K562 (cell line): ENCODE results near the gene KDM5A. TPM values are rescaled to one million over a fixed set of nuclear protein-coding genes. Genes with fewer than 3 reads are reported as not detected.

Experiments used
- ATAC-seq: fragments of 200-7000 bp; cut with Tn5 transposase; 3 replicates; pipeline ENCODE4 v1.9.1; 2020; ENCODE audit warnings: moderate library complexity
- Bru-seq: library from RNA; stranded (reverse); fragments of 400-500 nt; gene quantifications from one replicate; lab custom pipeline; 2021; lab: Mats Ljungman, UMichigan
- BruChase-seq, 2 experiments: library from RNA; stranded (reverse); fragments of 400-500 nt; gene quantifications; one replicate each; lab custom pipeline; 2021; lab: Mats Ljungman, UMichigan
- BruUV-seq: library from RNA; stranded (reverse); fragments of 400-500 nt; replicated peaks from 2 replicates; lab custom pipeline; 2021; lab: Mats Ljungman, UMichigan
- CTCF ChIA-PET: fragments of 300-600 bp; formaldehyde crosslinking; extraction: SDS; loops from one replicate; lab custom pipeline; 2021; ENCODE audit warnings: low intra/inter-chr PET ratio; lab: Yijun Ruan, JAX
- POLR2A ChIA-PET: fragments of 300-600, 350-650 bp; sonication (Branson Sonifier 250); formaldehyde crosslinking; extraction: SDS; loops from one replicate; lab custom pipeline; 2021; ENCODE audit warnings: antibody characterized with exemption, inconsistent platforms; lab: Yijun Ruan, JAX
- DNase-seq, 4 experiments: peaks; one replicate each; pipeline versions ENCODE4 v3.0.0 to v3.0.0-alpha.2; 2011 to 2018; ENCODE audit warnings: low spot score in 3 of 4, mixed read lengths in 3 of 4; ENCODE audit errors: extremely low read depth in 1 of 4
- FAIRE-seq: peaks from 2 replicates; lab custom pipeline; 2011; peaks lifted over from hg19 to GRCh38; lab: Jason Lieb, UNC
- H2AFZ ChIP-seq: 2 replicates; pipeline ENCODE4 v1.6.0; 2011; ENCODE audit warnings: low read depth, low read length, control low read depth, inconsistent platforms
- H3K27ac ChIP-seq: fragments of 200-600 bp; 3 replicates; pipeline ENCODE4 v1.8.0; 2011; ENCODE audit warnings: low read depth, mild to moderate bottlenecking, control low read depth, inconsistent platforms, low read length, moderate library complexity, mixed read lengths; ENCODE audit errors: extremely low read depth
- H3K27me3 ChIP-seq, 2 experiments: fragments of 300-600 bp in 1 of 2; 2 replicates in 1 of 2; 3 replicates in 1 of 2; pipeline versions ENCODE4 v1.6.0 to v1.8.0; 2011; ENCODE audit warnings: inconsistent platforms in 2 of 2, low read length in 2 of 2, mild to moderate bottlenecking in 1 of 2, mixed read lengths in 1 of 2, moderate library complexity in 1 of 2; ENCODE audit not compliant: control insufficient read depth in 2 of 2, insufficient read depth in 2 of 2
- H3K36me3 ChIP-seq: fragments of 300-600 bp; 3 replicates; pipeline ENCODE4 v1.8.0; 2011; ENCODE audit warnings: mild to moderate bottlenecking, low read length, inconsistent platforms; ENCODE audit not compliant: control insufficient read depth, insufficient read depth
- H3K4me1 ChIP-seq, 2 experiments: fragments of 200-600 bp in 1 of 2; replicated peaks in 1 of 2; 2 replicates in 1 of 2; 3 replicates in 1 of 2; pipeline versions ENCODE4 v1.5.1 to v1.8.0; 2011; ENCODE audit warnings: inconsistent platforms in 2 of 2, low read length in 2 of 2, mild to moderate bottlenecking in 1 of 2, mixed read lengths in 1 of 2, moderate library complexity in 1 of 2; ENCODE audit not compliant: control insufficient read depth in 2 of 2, insufficient read depth in 2 of 2
- H3K4me2 ChIP-seq: 2 replicates; pipeline ENCODE4 v1.6.1; 2011; ENCODE audit warnings: low read length, control low read depth, inconsistent platforms, mixed read lengths; ENCODE audit not compliant: insufficient read depth
- H3K4me3 ChIP-seq: fragments of 200-600 bp; sonication (generic), shearing (Covaris generic); 2 replicates; pipeline ENCODE4 v1.5.1; 2016; ENCODE audit warnings: control low read depth, inconsistent platforms
- H3K79me2 ChIP-seq: fragments of 200-600 bp; 3 replicates; pipeline ENCODE4 v1.8.0; 2011; ENCODE audit warnings: low read length, inconsistent platforms; ENCODE audit not compliant: control insufficient read depth, insufficient read depth
- H3K9ac ChIP-seq, 2 experiments: 2 replicates each; pipeline versions ENCODE4 v1.6.0 to v1.6.1; 2011; ENCODE audit warnings: low read depth in 2 of 2, low read length in 2 of 2, control low read depth in 1 of 2, inconsistent platforms in 1 of 2, mild to moderate bottlenecking in 1 of 2, mixed read lengths in 1 of 2; ENCODE audit not compliant: insufficient read depth in 1 of 2
- H3K9me1 ChIP-seq: one replicate; pipeline ENCODE4 v1.6.0; 2011; ENCODE audit warnings: inconsistent platforms, mild to moderate bottlenecking, low read length, moderate library complexity; ENCODE audit not compliant: control insufficient read depth, insufficient read depth
- H3K9me3 ChIP-seq: replicated peaks from 2 replicates; pipeline ENCODE4 v1.5.1; 2011; ENCODE audit warnings: low read depth, low read length, inconsistent platforms; ENCODE audit not compliant: control insufficient read depth, insufficient read depth
- H4K20me1 ChIP-seq: replicated peaks from 2 replicates; pipeline ENCODE4 v1.6.1; 2011; ENCODE audit warnings: low read length, inconsistent platforms, mixed read lengths; ENCODE audit not compliant: control insufficient read depth, insufficient read depth
- BRF2 ChIP-seq: IDR thresholded peaks from 3 replicates; pipeline ENCODE4 v1.6.1; 2011; ENCODE audit warnings: borderline replicate concordance, mild to moderate bottlenecking; ENCODE audit not compliant: insufficient read length, insufficient read depth
- CBX2 ChIP-seq: fragments of 200-600 bp; sonication (generic); IDR thresholded peaks from one replicate; pipeline ENCODE4 v1.6.1; 2012; ENCODE audit warnings: mild to moderate bottlenecking, low read length, inconsistent platforms; ENCODE audit not compliant: insufficient read depth, poor library complexity, severe bottlenecking
- CHD2 ChIP-seq: IDR thresholded peaks from 2 replicates; pipeline ENCODE4 v1.6.1; 2011; ENCODE audit warnings: low read depth, low read length
- CREB3L1 ChIP-seq: fragments of 450-650 bp; IDR thresholded peaks from 2 replicates; pipeline ENCODE4 v1.6.1; 2014; ENCODE audit warnings: low read depth, mild to moderate bottlenecking, moderate library complexity, borderline replicate concordance
- ESRRA ChIP-seq: fragments of 450-650 bp; IDR thresholded peaks from 2 replicates; pipeline ENCODE4 v1.6.1; 2014; ENCODE audit warnings: low read depth, mild to moderate bottlenecking, moderate library complexity, borderline replicate concordance
- KAT2B ChIP-seq: IDR thresholded peaks from one replicate; pipeline ENCODE4 v1.6.1; 2012; ENCODE audit warnings: low read depth, mild to moderate bottlenecking, control low read depth, inconsistent platforms, low read length, moderate library complexity
- L3MBTL2 ChIP-seq: fragments of 450-650 bp; IDR thresholded peaks from 2 replicates; pipeline ENCODE4 v1.6.1; 2016; ENCODE audit warnings: mild to moderate bottlenecking, moderate library complexity
- MEIS2 ChIP-seq: fragments of 450-650 bp; IDR thresholded peaks from 2 replicates; pipeline ENCODE4 v1.6.1; 2014; ENCODE audit warnings: mild to moderate bottlenecking; ENCODE audit not compliant: partially characterized antibody
- TAF15 ChIP-seq: fragments of 200-400 bp; formaldehyde crosslinking; IDR thresholded peaks from 2 replicates; pipeline ENCODE4 v1.6.1; 2017; ENCODE audit warnings: mild to moderate bottlenecking, low read depth, low read length, moderate library complexity
- ZNF197 ChIP-seq: fragments of 200-800 bp; sonication (Bioruptor generic); IDR thresholded peaks from 2 replicates; pipeline ENCODE4 v1.6.1; 2016; ENCODE audit warnings: low read depth, missing genetic modification characterization, missing compliant biosample characterization
- ZNF324 ChIP-seq: fragments of 250-450 bp; sonication (Bioruptor Pico); IDR thresholded peaks from 2 replicates; pipeline ENCODE4 v1.4.0; 2020; ENCODE audit warnings: mild to moderate bottlenecking
- WGBS: fragments of 100-300 bp; shearing (Covaris generic); methylation state at CpG from one replicate; pipeline ENCODE4 v1.1.6; 2016; ENCODE audit warnings: low coverage, mixed read lengths; ENCODE audit not compliant: insufficient coverage; ENCODE audit errors: missing lambda C conversion rate; 5-methylcytosine and 5-hydroxymethylcytosine counted together
- in situ Hi-C: fragments of 300-500 bp; cut with MboI; formaldehyde crosslinking; loops from 4 replicates; pipeline ENCODE4 v1.15.0; 2018; ENCODE audit warnings: inconsistent platforms, mixed read lengths
- intact Hi-C: fragments of 100-400 bp; cut with micrococcal nuclease; formaldehyde crosslinking; loops from 2 replicates; pipeline ENCODE4 v1.14.2; 2022
- long read RNA-seq, 3 experiments: library from polyadenylated mRNA in 2 of 3; library from RNA in 1 of 3; unstranded in 2 of 3; stranded (forward) in 1 of 3; transcript quantifications; one replicate each; pipeline ENCODE4 v2.0.0, GENCODE V29; 2019 to 2022
- polyA minus RNA-seq, 3 experiments: library from RNA; depleted of rRNA, polyadenylated mRNA; stranded (reverse); fragments of >200 nt; gene quantifications; 2 replicates each; pipeline ENCODE4 v1.2.3, GENCODE V29; 2011
- polyA plus RNA-seq, 8 experiments: library from polyadenylated mRNA; depleted of rRNA in 4 of 8; stranded (reverse) in 5 of 8; unstranded in 3 of 8; fragments of >200 nt; fragmentation: Nextera tagmentation in 2 of 8; fragmentation: Illumina TruSeq in 1 of 8; extraction: Ambion mirVana in 2 of 8; extraction: Trizol in 1 of 8; gene quantifications; 2 replicates each; pipeline versions ENCODE4 v1.2.1 to v1.2.3, GENCODE V29; 2011 to 2014; ENCODE audit warnings: inconsistent platforms in 1 of 8, missing spikeins in 1 of 8
- total RNA-seq, 7 experiments: library from RNA; depleted of rRNA in 6 of 7; stranded (reverse); fragments of >200 nt in 6 of 7; fragmentation: Illumina TruSeq in 2 of 7; extraction: Trizol in 2 of 7; gene quantifications; 2 replicates each; pipeline versions ENCODE4 v1.2.1 to v1.2.3, GENCODE V29; 2011 to 2021; ENCODE audit warnings: low replicate concordance in 1 of 7

Gene KDM5A
- 51.3 and 94.3 TPM in 2 replicates for total RNA-seq (2011; cell fraction: chromatin; rRNA removed; ENCODE audit: low replicate concordance)
- 27.3 and 35.1 TPM in 2 replicates for total RNA-seq (2011; cell fraction: nucleolus; rRNA removed)
- 41.6 and 54.0 TPM in 2 replicates for total RNA-seq (2011; cell fraction: nucleoplasm; rRNA removed)
- total RNA-seq (2014; rRNA removed): 12.5 and 18.2 TPM in 2 replicates
- 21.3 and 24.5 TPM in 2 replicates for total RNA-seq (2014; rRNA removed; fragmentation: Illumina TruSeq; extraction: Trizol)
- 19.6 and 22.7 TPM in 2 replicates for total RNA-seq (2015; rRNA removed; fragmentation: Illumina TruSeq; extraction: Trizol)
- total RNA-seq (2021): 30.5 and 35.1 TPM in 2 replicates
- polyA plus RNA-seq (2011; rRNA removed): 12.1 and 13.1 TPM in 2 replicates
- polyA plus RNA-seq (2011; cell fraction: cytosol; rRNA removed): 8.8 and 9.6 TPM in 2 replicates
- polyA plus RNA-seq (2011; cell fraction: nucleus; rRNA removed): 18.2 and 19.0 TPM in 2 replicates
- 10.6 and 13.8 TPM in 2 replicates for polyA plus RNA-seq (2012)
- polyA plus RNA-seq (2014; fragmentation: Illumina TruSeq; extraction: Trizol): 10.8 and 11.2 TPM in 2 replicates
- 1 to 10 TPM; 5.5 to 6.0 TPM for polyA plus RNA-seq (2014; fragmentation: Nextera tagmentation; extraction: Ambion mirVana)
- 4.7 and 7.2 TPM in 2 replicates for polyA plus RNA-seq (2014; rRNA removed)
- 90.1 and 92.6 TPM in 2 replicates for polyA minus RNA-seq (2011; rRNA and poly(A)+ RNA removed)
- 26.8 and 38.8 TPM in 2 replicates for polyA minus RNA-seq (2011; cell fraction: cytosol; rRNA and poly(A)+ RNA removed)
- polyA minus RNA-seq (2011; cell fraction: nucleus; rRNA and poly(A)+ RNA removed): 34.2 and 58.9 TPM in 2 replicates
- percentile 72 among the genes with signal in this experiment for Bru-seq, nascent RNA
- BruChase-seq, experiment 1, labeled RNA remaining after a 2-hour chase: percentile 81 among the genes with signal in this experiment
- BruChase-seq, experiment 2, labeled RNA remaining after a 6-hour chase: percentile 82 among the genes with signal in this experiment
- long read RNA-seq, experiment 1, transcript KDM5A-203 (2 exons, 401 nt): major isoform, 91 of 190 reads
- long read RNA-seq, experiment 1, partial matches to known transcripts: 89 of 190 reads
- long read RNA-seq, experiment 1, other reads (novel, unspliced or antisense): 10 of 190 reads
- long read RNA-seq, experiment 2, full-length matches to known transcripts: 2 of 14 reads
- long read RNA-seq, experiment 2, partial matches to known transcripts: 3 of 14 reads
- long read RNA-seq, experiment 2, other reads (novel, unspliced or antisense): 9 of 14 reads
- long read RNA-seq, experiment 3, partial matches to known transcripts: 4 of 4 reads
- long read RNA-seq, experiment 3, other reads (novel, unspliced or antisense): 0 of 4 reads

- H3K9me3 ChIP-seq: no peaks in the 10 kb centered on the region
- 1% methylated on average over 10 of the region's 53 CpGs for WGBS
- H4K20me1 ChIP-seq: peaks cover 9% of the 10 kb centered on the region
- BruUV-seq: TSS peak; percentile 82
- no peaks in the 10 kb centered on the region for H3K27me3 ChIP-seq
- ATAC-seq (peak; percentile 94), DNase-seq (peak; percentile 78 to 89 (median 82)), FAIRE-seq (peak; percentile 81)
- peak within 1 kb of the TSS; percentile 82 to 96 for H3K9ac ChIP-seq
- peak within 1 kb of the TSS; percentile 98 for H3K4me3 ChIP-seq
- POLR2A ChIA-PET: interaction anchor here (0.6 to 2.7 kb wide), 4 partner anchors 10 to 242 kb away, joined by 3 to 13 read pairs (median 3); partner anchors contain the start of gene CCDC77
- peaks cover 10% of the 10 kb centered on the region; the same call in 1 of the 3 replicates for H3K36me3 ChIP-seq
- H3K27ac ChIP-seq: peak within 1 kb of the TSS; percentile 98
- H2AFZ ChIP-seq: peak within 1 kb of the TSS; percentile 100
- CTCF ChIA-PET: no interaction called here
- H3K4me2 ChIP-seq: peak within 1 kb of the TSS; percentile 88
- intact Hi-C loops: no loop called here
- in situ Hi-C loops: no loop called here
- H3K9me1 ChIP-seq: no peaks in the 10 kb centered on the region
- peaks cover 43% of the 10 kb centered on the region for H3K79me2 ChIP-seq
- no peaks in the 10 kb centered on the region; a peak in 1 of 5 replicates for H3K4me1 ChIP-seq
- no peak for TF ChIP-seq CBX2
- peak; percentile 60; the same call in 1 of the 2 replicates for TF ChIP-seq CREB3L1
- TF ChIP-seq KAT2B: no peak
- no peak for TF ChIP-seq ZNF197
- TF ChIP-seq MEIS2: no peak
- TF ChIP-seq ESRRA: no peak
- no peak for TF ChIP-seq BRF2
- peak; percentile 90 for TF ChIP-seq CHD2
- TF ChIP-seq TAF15: no peak
- TF ChIP-seq L3MBTL2: peak; percentile 80
- no peak for TF ChIP-seq ZNF324 (CRISPR knock-in tag)
These were observed at the start of gene KDM5A for GRCh38 chr12:389142-390096. Gene KDM5A (minus strand): TSS chr12:389320. CDS start chr12:389091, 229 bp downstream.
